GM23338 (cell line): Measurements from ENCODE around the gene FAHD1. TPM values are rescaled to one million over a fixed set of nuclear protein-coding genes. Genes with fewer than 3 reads are reported as not detected.

ENCODE experiments used
- ATAC-seq: fragments of 200-7000 bp; cut with Tn5 transposase; 3 replicates; pipeline ENCODE4 v1.9.1; 2020
- DNase-seq: peaks from one replicate; pipeline ENCODE4 v3.0.0-alpha.2; 2015; ENCODE audit warnings: low spot score
- H2AFZ ChIP-seq: fragments of 200-600 bp; sonication (generic); 2 replicates; pipeline ENCODE4 v1.8.0; 2016; ENCODE audit warnings: antibody characterized with exemption, mild to moderate bottlenecking, moderate library complexity
- H3F3A ChIP-seq: fragments of 200-600 bp; sonication (generic); replicated peaks from 2 replicates; pipeline ENCODE4 v1.8.0; 2017; ENCODE audit warnings: antibody characterized with exemption, mixed run types, low read depth
- H3K27ac ChIP-seq: fragments of 200-600 bp; sonication (generic); 2 replicates; pipeline ENCODE4 v1.6.1; 2016; ENCODE audit warnings: low read depth
- H3K27me3 ChIP-seq: fragments of 200-600 bp; sonication (generic); 2 replicates; pipeline ENCODE4 v1.8.0; 2016; ENCODE audit warnings: mild to moderate bottlenecking, mixed run types, moderate library complexity; ENCODE audit not compliant: insufficient read depth
- H3K36me3 ChIP-seq: fragments of 200-600 bp; sonication (generic); 2 replicates; pipeline ENCODE4 v1.8.0; 2016; ENCODE audit warnings: mild to moderate bottlenecking; ENCODE audit not compliant: insufficient read depth
- H3K4me1 ChIP-seq: fragments of 200-600 bp; sonication (generic); 2 replicates; pipeline ENCODE4 v1.8.0; 2016; ENCODE audit warnings: mild to moderate bottlenecking, moderate library complexity; ENCODE audit not compliant: insufficient read depth
- H3K4me2 ChIP-seq: fragments of 200-600 bp; sonication (generic); 2 replicates; pipeline ENCODE4 v1.7.1; 2017; ENCODE audit warnings: mixed run types
- H3K4me3 ChIP-seq: fragments of 200-600 bp; sonication (generic); 2 replicates; pipeline ENCODE4 v1.6.1; 2016; ENCODE audit warnings: mixed run types
- H3K79me2 ChIP-seq: fragments of 200-600 bp; sonication (generic); replicated peaks from 2 replicates; pipeline ENCODE4 v1.8.0; 2017; ENCODE audit warnings: mild to moderate bottlenecking; ENCODE audit not compliant: insufficient read depth
- H3K9me2 ChIP-seq: fragments of 200-600 bp; sonication (generic); 2 replicates; pipeline ENCODE4 v1.8.0; 2017; ENCODE audit not compliant: insufficient read depth
- H4K20me1 ChIP-seq: fragments of 200-600 bp; sonication (generic); replicated peaks from 2 replicates; pipeline ENCODE4 v1.8.0; 2017; ENCODE audit warnings: mild to moderate bottlenecking; ENCODE audit not compliant: insufficient read depth
- H3K27ac Mint-ChIP-seq: 2 replicates; pipeline ENCODE4 v1.8.0; 2020; ENCODE audit warnings: inconsistent platforms, mild to moderate bottlenecking, moderate library complexity, mixed read lengths
- H3K27me3 Mint-ChIP-seq: 3 replicates; pipeline ENCODE4 v1.8.0; 2022; ENCODE audit warnings: low read depth, mild to moderate bottlenecking, moderate library complexity, mixed read lengths, inconsistent platforms; ENCODE audit not compliant: insufficient read depth, poor library complexity
- H3K36me3 Mint-ChIP-seq: 3 replicates; pipeline ENCODE4 v1.8.0; 2021; ENCODE audit warnings: low read depth, mild to moderate bottlenecking, inconsistent platforms, moderate library complexity, mixed read lengths
- H3K4me1 Mint-ChIP-seq: 3 replicates; pipeline ENCODE4 v1.8.0; 2020; ENCODE audit warnings: mild to moderate bottlenecking, inconsistent platforms, mixed read lengths
- H3K4me3 Mint-ChIP-seq: 3 replicates; pipeline ENCODE4 v1.8.0; 2021; ENCODE audit warnings: moderate library complexity, mild to moderate bottlenecking, inconsistent platforms, mixed read lengths
- H3K9me3 Mint-ChIP-seq: 3 replicates; pipeline ENCODE4 v1.8.0; 2020; ENCODE audit warnings: moderate library complexity, mild to moderate bottlenecking, inconsistent platforms, mixed read lengths
- CREB1 ChIP-seq: fragments of 250-450 bp; sonication (Bioruptor Pico); IDR thresholded peaks from 2 replicates; pipeline ENCODE4 v1.5.0; 2020; ENCODE audit warnings: low read depth, mild to moderate bottlenecking, moderate library complexity
- CTCF ChIP-seq, 2 experiments: fragments of 200-600 bp in 1 of 2; sonication (generic) in 1 of 2; conservative IDR thresholded peaks; 2 replicates each; pipeline versions ENCODE4 v1.5.1 to v1.6.1; 2016 to 2017; ENCODE audit warnings: antibody characterized with exemption in 2 of 2, low read depth in 2 of 2, mild to moderate bottlenecking in 2 of 2, moderate library complexity in 1 of 2
- ETS1 ChIP-seq: IDR thresholded peaks from 2 replicates; pipeline ENCODE4 v1.6.1; 2016; ENCODE audit warnings: antibody characterized with exemption
- EZH2 ChIP-seq: fragments of 200-600 bp; sonication (generic); IDR thresholded peaks from one replicate; pipeline ENCODE4 v1.8.0; 2017; ENCODE audit warnings: antibody characterized with exemption, mild to moderate bottlenecking, low read depth; ENCODE audit not compliant: unreplicated experiment
- EZH2phosphoT487 ChIP-seq: fragments of 200-600 bp; sonication (generic); IDR thresholded peaks from one replicate; pipeline ENCODE4 v1.8.1; 2018; ENCODE audit warnings: antibody characterized with exemption; ENCODE audit not compliant: unreplicated experiment
- JUNB ChIP-seq: IDR thresholded peaks from one replicate; pipeline ENCODE4 v1.6.1; 2016; ENCODE audit warnings: antibody characterized with exemption; ENCODE audit not compliant: unreplicated experiment
- NANOG ChIP-seq: IDR thresholded peaks from 2 replicates; pipeline ENCODE4 v1.6.1; 2016; ENCODE audit warnings: antibody characterized with exemption, borderline replicate concordance
- POLR2AphosphoS5 ChIP-seq: IDR thresholded peaks from 2 replicates; pipeline ENCODE4 v1.6.1; 2016; ENCODE audit warnings: antibody characterized with exemption, low read depth
- REST ChIP-seq: IDR thresholded peaks from one replicate; pipeline ENCODE4 v1.6.1; 2018; ENCODE audit warnings: antibody characterized with exemption; ENCODE audit not compliant: unreplicated experiment
- STAT1 ChIP-seq: IDR thresholded peaks from one replicate; pipeline ENCODE4 v1.6.1; 2016; ENCODE audit warnings: antibody characterized with exemption; ENCODE audit not compliant: unreplicated experiment
- ZNF331 ChIP-seq: fragments of 250-450 bp; sonication (Bioruptor Pico); IDR thresholded peaks from 2 replicates; pipeline ENCODE4 v1.5.0; 2020; ENCODE audit warnings: low read depth, mild to moderate bottlenecking, moderate library complexity
- ZNF462 ChIP-seq: fragments of 250-450 bp; sonication (Bioruptor Pico); IDR thresholded peaks from 2 replicates; pipeline ENCODE4 v1.5.0; 2020; ENCODE audit warnings: mild to moderate bottlenecking, moderate library complexity
- polyA plus RNA-seq: library from polyadenylated mRNA; unstranded; fragments of >200 nt; fragmentation: Nextera tagmentation; extraction: Ambion mirVana; gene quantifications from 2 replicates; pipeline ENCODE4 v1.2.1, GENCODE V29; 2016
- total RNA-seq: library from RNA; depleted of rRNA; stranded (reverse); fragments of >200 nt; shearing (Covaris generic); gene quantifications from 2 replicates; pipeline ENCODE4 v1.2.3, GENCODE V29; 2014

The FAHD1 gene
- total and polyA plus RNA-seq, 2 experiments from 2014 or later, result 21.0 to 23.9 TPM

- Histone ChIP-seq H3K36me3 (no peaks in the 10 kb centered on the region), H3K4me3 (peak within 1 kb of the TSS; percentile 70), H3K27ac (no peak within 1 kb of the TSS), H2AFZ (peak within 1 kb of the TSS; percentile 98), H4K20me1 (no peaks in the 10 kb centered on the region), H3K4me1 (no peaks in the 10 kb centered on the region), H3K9me2 (no peaks in the 10 kb centered on the region), H3K27me3 (peaks cover 26% of the 10 kb centered on the region), H3K79me2 (no peaks in the 10 kb centered on the region), H3F3A (no peaks in the 10 kb centered on the region), H3K4me2 (peak within 1 kb of the TSS; percentile 82)
- Mint-ChIP-seq H3K4me3 (peak within 1 kb of the TSS; percentile 85), H3K27me3 (peaks cover 21% of the 10 kb centered on the region), H3K36me3 (no peaks in the 10 kb centered on the region), H3K9me3 (peaks cover 3% of the 10 kb centered on the region; the same call in 1 of the 3 replicates), H3K4me1 (0 out of 3 replicates have a peak, but pooled peaks cover 2% of the 10 kb centered on the region), H3K27ac (no peak within 1 kb of the TSS)
- DNase-seq (peak; percentile 94), ATAC-seq (peak; percentile 95)
- TF ChIP-seq JUNB (no peak), CREB1 (CRISPR knock-in tag) (no peak), POLR2AphosphoS5 (no peak; the same call in 1 of the 2 replicates), STAT1 (no peak), CTCF (conservative IDR thresholded peaks at IDR 0.05; ENCODE audit: low read depth in 2 of 2) (no peak), REST (no peak), ETS1 (no peak), EZH2phosphoT487 (no peak), ZNF462 (no peak), NANOG (no peak), EZH2 (no peak), ZNF331 (CRISPR knock-in tag) (no peak)
Observed at GRCh38 chr16:1871974-1872635, 45.1 kb downstream of the FAHD1 start, which contains the start of gene MEIOB. Gene MEIOB, minus strand, starts transcription at chr16:1872164. Its CDS starts 3,989 bp downstream, at chr16:1868175.
